ENCODE measurements around the gene LAMTOR5.
A peak's percentile ranks its signal among the peaks of the same experiment; 100 is the strongest.

Gene LAMTOR5

DNA sequence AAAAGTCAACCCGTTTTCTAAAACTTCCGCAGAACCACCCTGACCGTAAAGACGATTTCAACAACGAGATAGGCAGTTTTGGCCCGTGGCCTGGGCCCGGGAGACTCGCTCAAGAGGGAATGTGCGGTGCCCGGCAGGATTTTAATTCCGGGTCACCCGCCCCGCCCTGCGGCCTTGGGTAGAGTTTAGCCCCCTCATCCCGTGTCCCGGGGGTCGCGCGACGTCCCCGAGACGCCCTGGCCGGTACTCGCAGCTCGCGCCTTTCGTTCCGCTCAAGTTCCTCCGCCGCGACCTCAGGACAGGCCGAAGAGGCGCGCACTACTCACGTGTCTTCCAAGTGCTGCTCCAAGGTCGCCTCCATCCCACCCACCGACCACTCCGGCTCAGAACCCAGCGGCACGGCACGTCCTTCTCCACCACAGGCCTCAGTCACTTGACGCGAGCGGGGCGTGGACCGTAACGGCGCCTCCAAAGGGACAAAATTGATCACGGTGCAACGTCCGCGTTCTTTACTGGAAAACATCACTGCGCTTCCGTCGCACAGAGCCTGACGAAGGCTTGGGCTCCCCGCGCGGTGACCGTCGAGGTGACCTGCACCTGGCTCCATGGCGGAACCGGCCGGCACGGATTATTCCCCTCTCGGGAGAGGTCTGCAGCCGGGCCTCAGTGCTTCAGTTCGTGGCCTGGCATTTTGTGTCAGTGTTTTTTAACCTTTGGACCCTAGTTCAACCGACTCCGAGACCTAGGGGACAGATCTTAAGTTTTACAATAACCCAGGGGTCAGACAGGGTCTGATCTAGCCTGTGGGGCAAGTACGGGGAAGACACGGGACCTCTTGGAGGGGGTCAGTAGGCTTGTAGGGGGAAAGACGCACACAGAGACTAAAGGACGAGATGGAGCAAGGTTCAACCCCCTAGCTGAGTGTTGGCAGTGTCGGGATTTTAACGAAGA is at the start of gene LAMTOR5:
LAMTOR5 (minus strand) TSS at position 435 of the 951 bp plus-strand sequence; CDS start at position 361, 74 bp downstream.
- Histone ChIP-seq H3K36me3 (replicated peaks; ENCODE audit: low read depth, low read length) (peaks cover 9% of the 10 kb centered on the region), H3K4me2 (ENCODE audit: low read length) (peak within 1 kb of the TSS; percentile 94), H2AFZ (ENCODE audit: low read depth, low read length) (peak within 1 kb of the TSS; percentile 66; the same call in 1 of the 2 replicates), H3K9ac (ENCODE audit: low read length) (peak within 1 kb of the TSS; percentile 83), H3K27me3 (ENCODE audit: low read depth, low read length) (no peaks in the 10 kb centered on the region), H3K79me2 (ENCODE audit: low read length) (peaks cover 21% of the 10 kb centered on the region), H3K4me3 (ENCODE audit: low read length) (peak within 1 kb of the TSS; percentile 95), H3K9me3 (ENCODE audit: insufficient read depth, low read length) (no peaks in the 10 kb centered on the region), H3K27ac (ENCODE audit: low read length) (peak within 1 kb of the TSS; percentile 55), H4K20me1 (ENCODE audit: insufficient read depth, low read length) (no peaks in the 10 kb centered on the region), H3K4me1 (ENCODE audit: low read length) (peaks cover 8% of the 10 kb centered on the region)
- TF ChIP-seq EZH2phosphoT487 (IDR thresholded peaks at IDR 0.05; ENCODE audit: low read depth): no peak
- TF ChIP-seq, protein P1, sequence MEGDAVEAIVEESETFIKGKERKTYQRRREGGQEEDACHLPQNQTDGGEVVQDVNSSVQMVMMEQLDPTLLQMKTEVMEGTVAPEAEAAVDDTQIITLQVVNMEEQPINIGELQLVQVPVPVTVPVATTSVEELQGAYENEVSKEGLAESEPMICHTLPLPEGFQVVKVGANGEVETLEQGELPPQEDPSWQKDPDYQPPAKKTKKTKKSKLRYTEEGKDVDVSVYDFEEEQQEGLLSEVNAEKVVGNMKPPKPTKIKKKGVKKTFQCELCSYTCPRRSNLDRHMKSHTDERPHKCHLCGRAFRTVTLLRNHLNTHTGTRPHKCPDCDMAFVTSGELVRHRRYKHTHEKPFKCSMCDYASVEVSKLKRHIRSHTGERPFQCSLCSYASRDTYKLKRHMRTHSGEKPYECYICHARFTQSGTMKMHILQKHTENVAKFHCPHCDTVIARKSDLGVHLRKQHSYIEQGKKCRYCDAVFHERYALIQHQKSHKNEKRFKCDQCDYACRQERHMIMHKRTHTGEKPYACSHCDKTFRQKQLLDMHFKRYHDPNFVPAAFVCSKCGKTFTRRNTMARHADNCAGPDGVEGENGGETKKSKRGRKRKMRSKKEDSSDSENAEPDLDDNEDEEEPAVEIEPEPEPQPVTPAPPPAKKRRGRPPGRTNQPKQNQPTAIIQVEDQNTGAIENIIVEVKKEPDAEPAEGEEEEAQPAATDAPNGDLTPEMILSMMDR (IDR thresholded peaks at IDR 0.05; ENCODE audit: low read depth, low read length): no peak

DNA sequence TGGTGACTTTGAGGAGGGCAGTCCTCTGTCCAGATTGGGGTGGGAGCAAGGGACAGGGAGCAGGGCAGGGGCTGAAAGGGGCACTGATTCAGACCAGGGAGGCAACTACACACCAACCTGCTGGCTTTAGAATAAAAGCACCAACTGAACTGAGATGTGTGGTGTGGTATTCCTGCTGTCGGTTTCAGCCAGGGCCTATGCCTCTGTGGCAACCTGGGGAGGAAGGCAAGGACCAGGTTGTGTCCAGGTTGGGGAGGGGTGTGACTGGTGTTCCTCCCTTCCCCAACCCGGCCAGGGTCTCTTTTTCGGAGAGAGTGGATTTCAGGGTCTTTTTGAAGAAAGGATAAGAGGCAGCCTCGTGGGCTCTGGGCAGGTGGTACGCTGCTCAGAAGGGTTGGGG is 49.7 kb upstream of the LAMTOR5 start:
- H2AFZ ChIP-seq (ENCODE audit: low read depth, low read length): no peak overlapping the region
- no peaks in the 10 kb centered on the region for H4K20me1 ChIP-seq (ENCODE audit: insufficient read depth, low read length)
- no peak overlapping the region for H3K4me3 ChIP-seq (ENCODE audit: low read length)
- no peaks in the 10 kb centered on the region for H3K27me3 ChIP-seq (ENCODE audit: low read depth, low read length)
- no peak overlapping the region for H3K27ac ChIP-seq (ENCODE audit: low read length)
- TF ChIP-seq, protein P1 (IDR thresholded peaks at IDR 0.05; ENCODE audit: low read depth, low read length): no peak
- TF ChIP-seq EZH2phosphoT487 (IDR thresholded peaks at IDR 0.05; ENCODE audit: low read depth): no peak
- no peak overlapping the region for H3K9ac ChIP-seq (ENCODE audit: low read length)
- no peaks in the 10 kb centered on the region for H3K79me2 ChIP-seq (ENCODE audit: low read length)
- H3K9me3 ChIP-seq (ENCODE audit: insufficient read depth, low read length): no peaks in the 10 kb centered on the region
- no peaks in the 10 kb centered on the region for H3K36me3 ChIP-seq (replicated peaks; ENCODE audit: low read depth, low read length)
- H3K4me2 ChIP-seq (ENCODE audit: low read length): no peak overlapping the region
- H3K4me1 ChIP-seq (ENCODE audit: low read length): no peaks in the 10 kb centered on the region

DNA sequence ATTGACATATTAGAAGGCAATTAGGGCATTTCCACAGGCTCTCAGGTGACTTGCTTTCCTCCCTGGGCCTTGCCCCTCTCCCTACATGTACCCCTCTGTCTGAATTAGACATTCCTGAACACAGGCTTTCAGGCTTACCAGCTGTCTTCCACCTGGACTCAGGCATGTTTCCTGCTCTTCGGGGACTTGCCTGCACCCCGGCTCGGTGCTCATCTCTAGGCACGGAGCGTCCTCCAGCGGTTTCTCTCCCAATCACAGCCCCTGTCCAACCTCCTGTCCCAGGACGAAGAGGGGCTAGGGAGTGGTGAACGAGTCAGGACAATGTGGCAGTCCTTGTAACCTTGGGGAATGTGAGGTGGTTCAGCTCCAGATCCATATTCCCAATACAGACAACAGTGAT is 47.7 kb upstream of the LAMTOR5 start:
- Histone ChIP-seq H4K20me1 (ENCODE audit: insufficient read depth, low read length) (no peaks in the 10 kb centered on the region), H2AFZ (ENCODE audit: low read depth, low read length) (no peak overlapping the region), H3K4me2 (ENCODE audit: low read length) (no peak overlapping the region), H3K36me3 (replicated peaks; ENCODE audit: low read depth, low read length) (no peaks in the 10 kb centered on the region), H3K9me3 (ENCODE audit: insufficient read depth, low read length) (no peaks in the 10 kb centered on the region), H3K27me3 (ENCODE audit: low read depth, low read length) (peaks cover 16% of the 10 kb centered on the region), H3K9ac (ENCODE audit: low read length) (no peak overlapping the region), H3K79me2 (ENCODE audit: low read length) (no peaks in the 10 kb centered on the region), H3K27ac (ENCODE audit: low read length) (no peak overlapping the region), H3K4me3 (ENCODE audit: low read length) (no peak overlapping the region), H3K4me1 (ENCODE audit: low read length) (no peaks in the 10 kb centered on the region)
- TF ChIP-seq, protein P1 (IDR thresholded peaks at IDR 0.05; ENCODE audit: low read depth, low read length): no peak
- no peak for TF ChIP-seq EZH2phosphoT487 (IDR thresholded peaks at IDR 0.05; ENCODE audit: low read depth)

DNA sequence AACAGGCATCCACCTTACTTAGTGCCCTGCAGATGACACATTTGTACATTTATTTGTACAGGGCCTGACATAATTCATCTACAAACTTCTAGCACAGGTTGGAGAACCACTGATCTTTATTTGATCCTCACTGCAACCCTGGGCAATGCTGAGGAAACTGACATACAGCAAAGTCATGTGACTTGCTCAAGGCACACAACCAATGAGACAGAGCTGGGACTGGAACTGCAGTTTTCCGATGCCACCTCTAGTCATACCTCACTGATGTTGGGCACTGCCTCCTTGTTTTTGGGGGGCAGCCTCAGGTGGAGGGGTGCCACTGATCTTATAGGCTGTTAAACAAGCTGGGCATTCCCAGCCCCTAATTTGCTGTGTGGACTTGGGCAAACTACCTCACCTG is 46.8 kb upstream of the LAMTOR5 start:
- Histone ChIP-seq H4K20me1 (ENCODE audit: insufficient read depth, low read length) (no peaks in the 10 kb centered on the region), H3K36me3 (replicated peaks; ENCODE audit: low read depth, low read length) (no peaks in the 10 kb centered on the region), H3K4me3 (ENCODE audit: low read length) (no peak overlapping the region), H3K4me1 (ENCODE audit: low read length) (no peaks in the 10 kb centered on the region), H3K9me3 (ENCODE audit: insufficient read depth, low read length) (no peaks in the 10 kb centered on the region), H3K4me2 (ENCODE audit: low read length) (no peak overlapping the region), H3K9ac (ENCODE audit: low read length) (no peak overlapping the region), H3K27me3 (ENCODE audit: low read depth, low read length) (peaks cover 16% of the 10 kb centered on the region), H3K27ac (ENCODE audit: low read length) (no peak overlapping the region), H2AFZ (ENCODE audit: low read depth, low read length) (no peak overlapping the region), H3K79me2 (ENCODE audit: low read length) (no peaks in the 10 kb centered on the region)
- TF ChIP-seq, protein P1 (IDR thresholded peaks at IDR 0.05; ENCODE audit: low read depth, low read length): no peak
- no peak for TF ChIP-seq EZH2phosphoT487 (IDR thresholded peaks at IDR 0.05; ENCODE audit: low read depth)
